Stimulated activated CD8-positive, alpha-beta memory T cell treated with anti-CD3 and anti-CD28 coated beads, Interleukin-2, amount 100 ng/mL, for 1 hour (primary cell): ENCODE measurements around the gene DLD.
"Not testable (repeated sequence)": the region's sequence is repeated elsewhere in the genome, so short reads cannot be mapped to it uniquely, and the experiment has no call there.

Experiments used
- DNase-seq, 2 donors: peaks; one replicate each; pipeline ENCODE4 v3.0.0-alpha.2; 2020; ENCODE audit warnings: low read depth in 2 of 2

Gene DLD

GRCh38 chr7:107917763-107918651, 27.0 kb downstream of the DLD start:
- DNase-seq, result no peak

- DNase-seq, result no peak
Measured at GRCh38 chr7:107918948-107919347, 28.0 kb downstream of the DLD start.

GRCh38 chr7:107920048-107920772, 29.2 kb downstream of the DLD start:
- DNase-seq, result no peak

GRCh38 chr7:107921826-107922225, 30.8 kb downstream of the DLD start:
- DNase-seq, result not testable (repeated sequence)

- no peak for DNase-seq
Measured at GRCh38 chr7:107922886-107923285, 31.9 kb downstream of the DLD start.

- no peak for DNase-seq
Measured at GRCh38 chr7:107924841-107925504, 34.0 kb downstream of the DLD start.

GRCh38 chr7:107926481-107926880, 35.5 kb downstream of the DLD start:
- DNase-seq, result no peak

GRCh38 chr7:107931740-107932515, 40.9 kb downstream of the DLD start:
- no peak for DNase-seq

GRCh38 chr7:107932805-107933204, 41.8 kb downstream of the DLD start:
- no peak for DNase-seq

GRCh38 chr7:107933386-107934013, 42.5 kb downstream of the DLD start:
- DNase-seq, result no peak

- no peak for DNase-seq
Measured at GRCh38 chr7:107934991-107935770, 44.2 kb downstream of the DLD start.

GRCh38 chr7:107936312-107936711, 45.3 kb downstream of the DLD start:
- no peak for DNase-seq

GRCh38 chr7:107937531-107937930, 46.5 kb downstream of the DLD start:
- DNase-seq, result no peak

GRCh38 chr7:107938456-107939250, 47.7 kb downstream of the DLD start:
- DNase-seq, result no peak

GRCh38 chr7:107939573-107940489, 48.8 kb downstream of the DLD start:
- DNase-seq, result no peak

GRCh38 chr7:107940951-107941350, 50.0 kb downstream of the DLD start:
- DNase-seq, result no peak

- no peak for DNase-seq
Measured at GRCh38 chr7:107943018-107943417, 52.0 kb downstream of the DLD start.

- no peak for DNase-seq
Measured at GRCh38 chr7:107944411-107945169, 53.6 kb downstream of the DLD start.
